Suprapubic skin (tissue), 4 donors: ENCODE results near the gene DCAF12L2. TPM values are rescaled to one million over a fixed set of nuclear protein-coding genes. Genes with fewer than 3 reads are reported as not detected.
"Not testable (repeated sequence)": the region's sequence is repeated elsewhere in the genome, so short reads cannot be mapped to it uniquely, and the experiment has no call there.

Experiments used
- DNase-seq, 2 donors: peaks; one replicate each; pipeline ENCODE4 v3.0.0-alpha.2; 2019; ENCODE audit warnings: low spot score in 2 of 2
- H3K27ac ChIP-seq: fragments of 200-600 bp; sonication (generic); one replicate; pipeline ENCODE4 v1.5.1; 2019
- H3K27me3 ChIP-seq: fragments of 200-600 bp; sonication (generic); one replicate; pipeline ENCODE4 v1.5.1; 2019
- H3K36me3 ChIP-seq: fragments of 200-600 bp; sonication (generic); one replicate; pipeline ENCODE4 v1.5.1; 2019
- H3K4me1 ChIP-seq: fragments of 200-600 bp; sonication (generic); one replicate; pipeline ENCODE4 v1.5.1; 2019
- H3K4me3 ChIP-seq: fragments of 200-600 bp; sonication (generic); one replicate; pipeline ENCODE4 v1.5.1; 2019; ENCODE audit warnings: mild to moderate bottlenecking
- H3K9me3 ChIP-seq: fragments of 200-600 bp; sonication (generic); one replicate; pipeline ENCODE4 v1.5.1; 2019
- CTCF ChIP-seq, 2 donors: fragments of 200-600 bp in 1 of 2; fragments of 450-650 bp in 1 of 2; sonication (generic) in 1 of 2; IDR thresholded peaks; one replicate each; pipeline ENCODE4 v1.5.1; 2016 to 2019; ENCODE audit warnings: antibody characterized with exemption in 2 of 2, mild to moderate bottlenecking in 1 of 2, moderate library complexity in 1 of 2
- EP300 ChIP-seq: sonication (generic); formaldehyde crosslinking; IDR thresholded peaks from one replicate; pipeline ENCODE4 v1.6.1; 2017; ENCODE audit warnings: antibody characterized with exemption
- POLR2A ChIP-seq, 2 donors: fragments of 450-650 bp; IDR thresholded peaks; one replicate each; pipeline ENCODE4 v1.6.1; 2017; ENCODE audit warnings: antibody characterized with exemption in 2 of 2, mild to moderate bottlenecking in 2 of 2, moderate library complexity in 2 of 2
- POLR2AphosphoS5 ChIP-seq, 3 donors: sonication (generic); formaldehyde crosslinking; IDR thresholded peaks; one replicate each; pipeline ENCODE4 v1.6.1; 2017; ENCODE audit warnings: antibody characterized with exemption in 3 of 3
- WGBS: methylation state at CpG from one replicate; pipeline ENCODE4 v1.1.5; 2018; 5-methylcytosine and 5-hydroxymethylcytosine counted together
- total RNA-seq, 4 donors: library from RNA; depleted of rRNA; stranded (reverse); fragments of >200 nt; gene quantifications; one replicate each; pipeline ENCODE4 v1.1.0, GENCODE V29; 2016

The DCAF12L2 gene
- total RNA-seq, result not detected

- H3K4me1 ChIP-seq, result no peaks in the 10 kb centered on the region
- no peak for DNase-seq
- peak within 1 kb of the TSS; percentile 45 for H3K4me3 ChIP-seq
- TF ChIP-seq POLR2A (IDR thresholded peaks at IDR 0.05), result no peak
- no peak for TF ChIP-seq EP300
- no peak for TF ChIP-seq CTCF (IDR thresholded peaks at IDR 0.05)
- no peak for TF ChIP-seq POLR2AphosphoS5 (IDR thresholded peaks at IDR 0.05)
- no peaks in the 10 kb centered on the region for H3K9me3 ChIP-seq
- 57% methylated on average over 79 of the region's 91 CpGs for WGBS
- H3K27me3 ChIP-seq, result no peaks in the 10 kb centered on the region
- no peak within 1 kb of the TSS for H3K27ac ChIP-seq
- H3K36me3 ChIP-seq, result no peaks in the 10 kb centered on the region
Measured at GRCh38 chrX:126165721-126166461, at the start of gene DCAF12L2. Gene DCAF12L2, minus strand, starts transcription at chrX:126166289. Its CDS starts 365 bp downstream, at chrX:126165924.

GRCh38 chrX:126190888-126191287 is 24.8 kb upstream of the DCAF12L2 start:
- DNase-seq, H3K27me3 ChIP-seq, H3K27ac ChIP-seq, H3K9me3 ChIP-seq, H3K36me3 ChIP-seq, H3K4me3 ChIP-seq, H3K4me1 ChIP-seq: not testable (repeated sequence)
- WGBS, result 89% methylated on average over 20 of the region's 21 CpGs

GRCh38 chrX:126177133-126177840 is 11.2 kb upstream of the DCAF12L2 start:
- Histone ChIP-seq H3K27ac (no peak overlapping the region), H3K4me3 (no peak overlapping the region), H3K36me3 (no peaks in the 10 kb centered on the region), H3K27me3 (no peaks in the 10 kb centered on the region), H3K4me1 (no peaks in the 10 kb centered on the region), H3K9me3 (no peaks in the 10 kb centered on the region)
- no peak for DNase-seq
- WGBS, result 79% methylated on average over 4 of the region's 4 CpGs
- TF ChIP-seq CTCF (IDR thresholded peaks at IDR 0.05) (no peak), POLR2A (IDR thresholded peaks at IDR 0.05) (no peak), EP300 (no peak), POLR2AphosphoS5 (IDR thresholded peaks at IDR 0.05) (no peak)

- no peaks in the 10 kb centered on the region for H3K36me3 ChIP-seq
- TF ChIP-seq CTCF (IDR thresholded peaks at IDR 0.05) (no peak), EP300 (no peak), POLR2A (IDR thresholded peaks at IDR 0.05) (no peak), POLR2AphosphoS5 (IDR thresholded peaks at IDR 0.05) (no peak)
- H3K4me1 ChIP-seq, result no peaks in the 10 kb centered on the region
- H3K27ac ChIP-seq, result no peak overlapping the region
- WGBS, result 59% methylated on average over 2 of the region's 2 CpGs
- DNase-seq, result no peak
- H3K4me3 ChIP-seq, result no peak overlapping the region
- no peaks in the 10 kb centered on the region for H3K9me3 ChIP-seq
- no peaks in the 10 kb centered on the region for H3K27me3 ChIP-seq
Measured at GRCh38 chrX:126170720-126171119, 4.6 kb upstream of the DCAF12L2 start.

GRCh38 chrX:126167560-126167959 is 1.5 kb upstream of the DCAF12L2 start:
- no peak for DNase-seq
- TF ChIP-seq POLR2A (IDR thresholded peaks at IDR 0.05), result no peak
- TF ChIP-seq EP300, result no peak
- TF ChIP-seq CTCF (IDR thresholded peaks at IDR 0.05), result no peak
- TF ChIP-seq POLR2AphosphoS5 (IDR thresholded peaks at IDR 0.05), result no peak
- Histone ChIP-seq H3K36me3 (no peaks in the 10 kb centered on the region), H3K4me1 (no peaks in the 10 kb centered on the region), H3K27ac (no peak overlapping the region), H3K9me3 (no peaks in the 10 kb centered on the region), H3K4me3 (no peak overlapping the region), H3K27me3 (no peaks in the 10 kb centered on the region)
- WGBS, result 65% methylated on average over 3 of the region's 3 CpGs
